Measurements from ENCODE around the gene TRIM71. TPM values are rescaled to one million over a fixed set of nuclear protein-coding genes. Genes with fewer than 3 reads are reported as not detected.
"Not testable (repeated sequence)": the region's sequence is repeated elsewhere in the genome, so short reads cannot be mapped to it uniquely, and the experiment has no call there.

The TRIM71 gene
- total and polyA plus RNA-seq, 9 donors, result 0.05 to 0.43 (median 0.07) TPM; not detected in 4

GRCh38 chr3:32842987-32843386 is 25.2 kb downstream of the TRIM71 start:
- H3K9me3 ChIP-seq, result no peaks in the 10 kb centered on the region
- TF ChIP-seq POLR2A (IDR thresholded peaks at IDR 0.05) (no peak), CTCF (IDR thresholded peaks at IDR 0.05) (no peak), EP300 (IDR thresholded peaks at IDR 0.05) (no peak)
- no peaks in the 10 kb centered on the region for H3K4me1 ChIP-seq (ENCODE audit: insufficient read depth)
- 58 to 67% (median 66%) methylated on average over 2 of the region's 2 CpGs for WGBS, 3 donors
- H3K27ac ChIP-seq, result no peak overlapping the region
- no peaks in the 10 kb centered on the region for H3K36me3 ChIP-seq
- H3K4me3 ChIP-seq, result no peak overlapping the region
- intact Hi-C loops (cut with DNase I), result no loop called here
- H3K27me3 ChIP-seq, result no peaks in the 10 kb centered on the region
- DNase-seq, result no peak

DNA sequence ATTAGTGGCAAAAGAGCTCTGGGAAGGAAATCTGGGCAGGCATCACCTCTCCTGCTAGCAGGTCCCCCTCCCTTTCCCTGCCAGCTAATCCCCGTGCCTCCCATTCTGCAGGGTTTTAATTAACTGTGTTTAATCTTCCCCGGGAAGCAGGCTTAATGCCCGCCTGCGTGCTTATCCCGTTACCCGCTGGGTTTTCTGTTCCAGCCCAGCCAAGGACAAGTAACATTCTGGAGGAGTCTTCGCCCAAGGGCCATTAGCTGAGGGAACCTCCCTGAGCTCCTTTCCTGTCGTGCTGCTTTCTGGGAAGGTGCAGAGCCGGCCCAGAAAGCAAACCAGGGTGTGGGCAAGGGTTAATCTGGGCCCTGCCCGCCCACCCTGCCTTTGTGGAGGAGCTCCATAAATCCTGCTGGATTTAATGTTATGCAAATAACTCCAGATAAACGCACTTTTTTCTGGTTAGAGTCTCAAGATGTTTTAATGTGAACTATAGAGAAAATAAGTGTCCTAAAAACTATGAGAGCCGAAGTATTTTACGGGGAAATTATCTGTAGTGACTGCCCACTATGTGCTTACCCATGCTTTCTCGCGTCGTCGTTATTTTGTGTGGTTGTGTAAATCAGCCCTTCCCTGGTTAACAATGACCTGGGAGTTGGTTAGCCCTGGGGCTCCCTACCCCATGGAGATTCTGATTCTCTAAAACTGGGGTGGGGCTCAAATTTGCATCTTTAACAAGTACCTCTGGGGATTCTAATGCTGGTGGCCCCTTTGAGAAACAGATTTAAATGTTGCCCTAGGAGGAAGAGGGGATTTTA is 25.9 kb downstream of the TRIM71 start:
- H3K27me3 ChIP-seq, result no peaks in the 10 kb centered on the region
- WGBS, 3 donors, result 67 to 71% (median 71%) methylated on average over 17 of the region's 17 CpGs

GRCh38 chr3:32844322-32844654 is 26.5 kb downstream of the TRIM71 start:
- no peaks in the 10 kb centered on the region for H3K9me3 ChIP-seq
- H3K36me3 ChIP-seq, result no peaks in the 10 kb centered on the region
- DNase-seq, result no peak
- no peak overlapping the region for H3K27ac ChIP-seq
- no peak overlapping the region for H3K4me3 ChIP-seq
- no peaks in the 10 kb centered on the region for H3K4me1 ChIP-seq (ENCODE audit: insufficient read depth)
- TF ChIP-seq CTCF (IDR thresholded peaks at IDR 0.05) (no peak), POLR2A (IDR thresholded peaks at IDR 0.05) (no peak), EP300 (IDR thresholded peaks at IDR 0.05) (no peak)
- no peaks in the 10 kb centered on the region for H3K27me3 ChIP-seq
- WGBS, 3 donors, result 93 to 96% (median 95%) methylated on average over 7 of the region's 7 CpGs
- intact Hi-C loops (cut with DNase I), result no loop called here

More for the DNA sequence above, 25.9 kb downstream of the TRIM71 start:
- DNase-seq, result no peak
- Histone ChIP-seq H3K4me1 (ENCODE audit: insufficient read depth) (no peaks in the 10 kb centered on the region), H3K27ac (no peak overlapping the region), H3K4me3 (no peak overlapping the region), H3K36me3 (no peaks in the 10 kb centered on the region), H3K9me3 (no peaks in the 10 kb centered on the region)
- TF ChIP-seq POLR2A (IDR thresholded peaks at IDR 0.05) (no peak), CTCF (IDR thresholded peaks at IDR 0.05) (no peak), EP300 (IDR thresholded peaks at IDR 0.05) (no peak)
- intact Hi-C loops (cut with DNase I), result no loop called here

DNA sequence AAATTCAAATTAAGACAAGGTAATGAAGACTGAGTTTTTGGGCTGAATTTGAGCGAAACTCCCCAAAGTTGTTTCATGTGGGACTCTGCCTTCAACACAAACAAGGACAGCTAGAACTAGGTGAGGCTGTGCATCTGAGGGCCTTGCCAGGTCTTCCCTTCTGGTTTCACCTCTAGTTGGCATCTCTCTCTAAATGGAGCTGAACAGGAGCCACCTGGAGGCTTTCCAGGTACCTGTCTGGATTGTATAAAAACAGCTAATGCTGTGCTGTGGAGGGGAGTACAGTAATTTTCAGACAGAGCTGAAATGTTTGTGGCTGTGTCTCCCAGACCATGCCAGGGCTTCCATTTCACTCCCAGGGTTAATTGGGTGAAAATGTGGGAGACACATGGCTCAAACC is 27.1 kb downstream of the TRIM71 start:
- DNase-seq, result no peak
- Histone ChIP-seq H3K4me3 (no peak overlapping the region), H3K27me3 (no peaks in the 10 kb centered on the region), H3K36me3 (no peaks in the 10 kb centered on the region), H3K27ac (no peak overlapping the region), H3K9me3 (no peaks in the 10 kb centered on the region), H3K4me1 (ENCODE audit: insufficient read depth) (no peaks in the 10 kb centered on the region)
- intact Hi-C loops (cut with DNase I), result no loop called here
- TF ChIP-seq CTCF (IDR thresholded peaks at IDR 0.05), result no peak
- TF ChIP-seq POLR2A (IDR thresholded peaks at IDR 0.05), result no peak
- no peak for TF ChIP-seq EP300 (IDR thresholded peaks at IDR 0.05)
- WGBS, 3 donors, result 98 to 100% (median 100%) methylated on average over 1 of the region's 1 CpG

DNA sequence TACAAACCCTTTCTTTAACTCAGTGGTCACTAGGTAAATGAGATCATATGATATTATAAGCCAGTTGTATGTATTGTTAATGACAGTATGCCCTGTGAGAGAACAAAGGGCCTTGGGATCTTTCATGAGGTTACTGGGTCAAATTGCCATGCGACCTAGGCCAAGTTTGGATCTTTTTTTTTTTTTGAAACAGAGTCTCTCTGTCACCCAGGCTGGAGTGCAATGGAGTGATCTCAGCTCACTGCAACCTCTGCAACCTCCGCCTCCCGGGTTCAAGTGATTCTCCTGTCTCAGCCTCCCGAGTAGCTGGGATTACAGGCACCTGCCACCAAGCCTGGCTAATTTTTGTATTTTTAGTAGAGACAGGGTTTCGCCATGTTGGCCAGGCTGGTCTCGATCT is 27.7 kb downstream of the TRIM71 start:
- H3K9me3 ChIP-seq; H3K27ac ChIP-seq; DNase-seq; intact Hi-C loops (cut with DNase I); H3K4me1 ChIP-seq (ENCODE audit: insufficient read depth); H3K36me3 ChIP-seq; H3K4me3 ChIP-seq; H3K27me3 ChIP-seq: not testable (repeated sequence)
- WGBS, 3 donors, result 91 to 95% (median 94%) methylated on average over 6 of the region's 6 CpGs

GRCh38 chr3:32847045-32847444 is 29.2 kb downstream of the TRIM71 start:
- H3K27me3 ChIP-seq; H3K27ac ChIP-seq; intact Hi-C loops (cut with DNase I); H3K36me3 ChIP-seq; H3K4me1 ChIP-seq (ENCODE audit: insufficient read depth); DNase-seq; H3K4me3 ChIP-seq; H3K9me3 ChIP-seq: not testable (repeated sequence)
- 92 to 94% (median 93%) methylated on average over 15 of the region's 15 CpGs for WGBS, 3 donors
